ENCODE measurements around the gene ZBTB37.

DNA sequence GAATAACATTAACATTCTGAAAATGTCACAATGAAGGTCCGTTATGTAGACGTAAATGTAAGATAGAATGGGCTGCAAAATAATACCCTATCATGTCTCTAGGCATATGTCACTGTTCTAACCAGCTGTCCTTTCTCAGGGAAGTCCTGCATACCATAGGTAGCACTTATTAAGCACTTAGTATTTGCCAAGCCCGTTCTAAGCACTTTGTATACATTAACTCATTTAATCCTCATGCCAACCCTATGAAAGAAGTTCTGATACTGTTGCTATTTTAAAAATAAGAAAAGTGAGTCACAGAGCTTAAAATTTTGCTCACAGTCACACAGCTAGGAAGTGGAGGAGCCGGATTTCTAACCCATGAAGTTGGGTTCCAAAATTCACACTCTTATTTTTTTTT, 16.1 kb upstream of the ZBTB37 start:
- TF ChIP-seq EZH2 (IDR thresholded peaks at IDR 0.05; ENCODE audit: borderline replicate concordance, low read length), result no peak
- TF ChIP-seq, protein P1, sequence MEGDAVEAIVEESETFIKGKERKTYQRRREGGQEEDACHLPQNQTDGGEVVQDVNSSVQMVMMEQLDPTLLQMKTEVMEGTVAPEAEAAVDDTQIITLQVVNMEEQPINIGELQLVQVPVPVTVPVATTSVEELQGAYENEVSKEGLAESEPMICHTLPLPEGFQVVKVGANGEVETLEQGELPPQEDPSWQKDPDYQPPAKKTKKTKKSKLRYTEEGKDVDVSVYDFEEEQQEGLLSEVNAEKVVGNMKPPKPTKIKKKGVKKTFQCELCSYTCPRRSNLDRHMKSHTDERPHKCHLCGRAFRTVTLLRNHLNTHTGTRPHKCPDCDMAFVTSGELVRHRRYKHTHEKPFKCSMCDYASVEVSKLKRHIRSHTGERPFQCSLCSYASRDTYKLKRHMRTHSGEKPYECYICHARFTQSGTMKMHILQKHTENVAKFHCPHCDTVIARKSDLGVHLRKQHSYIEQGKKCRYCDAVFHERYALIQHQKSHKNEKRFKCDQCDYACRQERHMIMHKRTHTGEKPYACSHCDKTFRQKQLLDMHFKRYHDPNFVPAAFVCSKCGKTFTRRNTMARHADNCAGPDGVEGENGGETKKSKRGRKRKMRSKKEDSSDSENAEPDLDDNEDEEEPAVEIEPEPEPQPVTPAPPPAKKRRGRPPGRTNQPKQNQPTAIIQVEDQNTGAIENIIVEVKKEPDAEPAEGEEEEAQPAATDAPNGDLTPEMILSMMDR (conservative IDR thresholded peaks at IDR 0.05 in 1 of 2, IDR thresholded peaks at IDR 0.05 in 1 of 2; ENCODE audit: extremely low read depth in 1 of 2, insufficient read depth in 1 of 2, low read depth in 1 of 2, low read length in 2 of 2), result no peak
